Neural cell (in vitro differentiated cells): ENCODE data around the gene PRM2.

Source experiments
- EZH2 ChIP-seq: fragments of 200-600, 300-800 bp; shearing (Covaris generic), sonication (generic); IDR thresholded peaks from 2 replicates; pipeline ENCODE4 v1.6.1; 2014; ENCODE audit warnings: antibody characterized with exemption, low read length, borderline replicate concordance, mild to moderate bottlenecking; ENCODE audit not compliant: insufficient read depth, poor library complexity, severe bottlenecking
- POLR2AphosphoS5 ChIP-seq: IDR thresholded peaks from 2 replicates; pipeline ENCODE4 v1.6.1; 2012
- RAD21 ChIP-seq: fragments of 450-650 bp; conservative IDR thresholded peaks from 2 replicates; pipeline ENCODE4 v1.6.1; 2014; ENCODE audit warnings: antibody characterized with exemption, mild to moderate bottlenecking, moderate library complexity
- TF ChIP-seq, protein P1 (sequence below): fragments of 450-650 bp; IDR thresholded peaks from 2 replicates; pipeline ENCODE4 v1.5.1; 2014; ENCODE audit warnings: antibody characterized with exemption, mild to moderate bottlenecking, moderate library complexity; ENCODE audit not compliant: poor library complexity, severe bottlenecking

DNA sequence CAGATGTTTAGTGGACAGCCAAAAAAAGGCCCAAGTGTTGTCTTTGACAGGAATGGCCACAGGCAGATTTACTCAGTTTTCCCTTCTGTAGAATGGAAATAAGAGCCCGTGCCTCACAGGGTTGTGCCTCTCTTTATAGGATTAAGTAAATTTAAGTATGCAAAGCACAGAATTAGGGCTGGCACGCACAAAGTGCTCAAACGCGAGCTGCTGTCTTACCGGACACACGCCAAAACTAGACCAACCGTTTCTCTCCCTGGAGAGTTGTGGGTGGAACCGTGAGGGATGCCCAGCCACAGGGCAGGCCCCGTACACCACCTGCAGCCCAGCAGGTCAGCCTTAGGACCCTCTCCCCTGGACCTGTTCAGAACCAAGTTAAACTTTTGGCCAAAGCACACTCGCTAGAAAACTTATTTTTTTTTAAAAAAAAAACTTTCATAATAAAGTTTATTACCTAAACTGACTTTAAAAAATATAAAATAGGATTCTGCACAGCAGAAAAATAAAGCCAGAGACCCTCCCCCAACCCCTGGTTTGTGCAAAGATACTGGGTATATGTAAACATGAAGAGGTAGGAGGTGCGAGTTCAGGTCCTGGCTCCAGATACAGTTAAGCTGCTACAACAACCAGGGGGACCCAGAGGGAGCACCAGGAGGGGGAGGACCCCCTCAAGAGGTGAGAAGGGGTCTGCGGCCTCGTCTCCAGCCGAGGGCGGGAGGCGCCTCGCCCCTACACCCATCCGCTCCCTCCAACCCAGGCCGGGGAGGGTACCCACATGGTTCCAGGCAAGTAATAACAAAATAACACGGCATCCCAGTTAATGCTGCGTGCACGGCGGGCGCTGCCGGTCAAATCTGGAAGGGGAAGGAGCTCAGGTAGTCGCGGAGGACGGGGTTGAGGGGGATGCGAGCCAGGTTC lies 22.0 kb downstream of the PRM2 start:
- TF ChIP-seq EZH2 (no peak), RAD21 (no peak), POLR2AphosphoS5 (no peak)
- TF ChIP-seq, protein P1, sequence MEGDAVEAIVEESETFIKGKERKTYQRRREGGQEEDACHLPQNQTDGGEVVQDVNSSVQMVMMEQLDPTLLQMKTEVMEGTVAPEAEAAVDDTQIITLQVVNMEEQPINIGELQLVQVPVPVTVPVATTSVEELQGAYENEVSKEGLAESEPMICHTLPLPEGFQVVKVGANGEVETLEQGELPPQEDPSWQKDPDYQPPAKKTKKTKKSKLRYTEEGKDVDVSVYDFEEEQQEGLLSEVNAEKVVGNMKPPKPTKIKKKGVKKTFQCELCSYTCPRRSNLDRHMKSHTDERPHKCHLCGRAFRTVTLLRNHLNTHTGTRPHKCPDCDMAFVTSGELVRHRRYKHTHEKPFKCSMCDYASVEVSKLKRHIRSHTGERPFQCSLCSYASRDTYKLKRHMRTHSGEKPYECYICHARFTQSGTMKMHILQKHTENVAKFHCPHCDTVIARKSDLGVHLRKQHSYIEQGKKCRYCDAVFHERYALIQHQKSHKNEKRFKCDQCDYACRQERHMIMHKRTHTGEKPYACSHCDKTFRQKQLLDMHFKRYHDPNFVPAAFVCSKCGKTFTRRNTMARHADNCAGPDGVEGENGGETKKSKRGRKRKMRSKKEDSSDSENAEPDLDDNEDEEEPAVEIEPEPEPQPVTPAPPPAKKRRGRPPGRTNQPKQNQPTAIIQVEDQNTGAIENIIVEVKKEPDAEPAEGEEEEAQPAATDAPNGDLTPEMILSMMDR = no peak
